KMS-11 (cell line): Measurements from ENCODE around the gene GDF7.

ENCODE experiments used
- H2AFZ ChIP-seq: fragments of 200-600 bp; sonication (generic); 2 replicates; pipeline ENCODE4 v1.6.1; 2016; ENCODE audit warnings: antibody characterized with exemption, mixed run types, low read depth
- H3K27ac ChIP-seq: fragments of 200-600 bp; sonication (generic); 2 replicates; pipeline ENCODE4 v1.6.1; 2016; ENCODE audit warnings: mild to moderate bottlenecking, mixed run types
- H3K27me3 ChIP-seq: fragments of 200-600 bp; sonication (generic); 2 replicates; pipeline ENCODE4 v1.6.1; 2017; ENCODE audit warnings: mild to moderate bottlenecking, low read depth, mixed run types, moderate library complexity; ENCODE audit not compliant: insufficient read depth
- H3K36me3 ChIP-seq: fragments of 200-600 bp; sonication (generic); 2 replicates; pipeline ENCODE4 v1.6.1; 2017; ENCODE audit warnings: mild to moderate bottlenecking, mixed run types; ENCODE audit not compliant: insufficient read depth
- H3K4me1 ChIP-seq: fragments of 200-600 bp; sonication (generic); 2 replicates; pipeline ENCODE4 v1.6.1; 2016; ENCODE audit warnings: mild to moderate bottlenecking, low read depth, mixed run types; ENCODE audit not compliant: poor library complexity, severe bottlenecking
- H3K4me2 ChIP-seq: fragments of 200-600 bp; sonication (generic); 2 replicates; pipeline ENCODE4 v1.7.0; 2016; ENCODE audit warnings: mild to moderate bottlenecking, mixed run types
- H3K4me3 ChIP-seq: fragments of 200-600 bp; sonication (generic); IDR thresholded peaks from 2 replicates; pipeline ENCODE4 v1.6.1; 2017; ENCODE audit warnings: low read depth, low read length, mixed read lengths; ENCODE audit not compliant: insufficient read depth
- H3K79me2 ChIP-seq: fragments of 200-600 bp; sonication (generic); 2 replicates; pipeline ENCODE4 v1.6.1; 2016; ENCODE audit warnings: low read depth, mixed run types; ENCODE audit not compliant: insufficient read depth
- H3K9ac ChIP-seq: fragments of 200-600 bp; sonication (generic); 2 replicates; pipeline ENCODE4 v1.6.1; 2016; ENCODE audit warnings: mild to moderate bottlenecking, mixed run types
- H4K20me1 ChIP-seq: fragments of 200-600 bp; sonication (generic); 2 replicates; pipeline ENCODE4 v1.6.1; 2016; ENCODE audit warnings: mild to moderate bottlenecking, mixed run types; ENCODE audit not compliant: insufficient read depth
- CTCF ChIP-seq: fragments of 200-600 bp; sonication (generic); conservative IDR thresholded peaks from 2 replicates; pipeline ENCODE4 v1.6.1; 2017; ENCODE audit warnings: low read depth, mild to moderate bottlenecking, antibody characterized with exemption, low read length, moderate library complexity, mixed read lengths

GDF7 gene

GRCh38 chr2:20630967-20631366 lies 36.0 kb upstream of the GDF7 start:
- no peak for TF ChIP-seq CTCF
- no peak overlapping the region for H3K9ac ChIP-seq
- H3K4me2 ChIP-seq: no peak overlapping the region
- no peak overlapping the region for H2AFZ ChIP-seq
- no peaks in the 10 kb centered on the region for H4K20me1 ChIP-seq
- no peaks in the 10 kb centered on the region for H3K4me1 ChIP-seq
- no peak overlapping the region for H3K4me3 ChIP-seq
- H3K27me3 ChIP-seq: no peaks in the 10 kb centered on the region
- no peaks in the 10 kb centered on the region for H3K79me2 ChIP-seq
- no peak overlapping the region for H3K27ac ChIP-seq
- no peaks in the 10 kb centered on the region for H3K36me3 ChIP-seq

DNA sequence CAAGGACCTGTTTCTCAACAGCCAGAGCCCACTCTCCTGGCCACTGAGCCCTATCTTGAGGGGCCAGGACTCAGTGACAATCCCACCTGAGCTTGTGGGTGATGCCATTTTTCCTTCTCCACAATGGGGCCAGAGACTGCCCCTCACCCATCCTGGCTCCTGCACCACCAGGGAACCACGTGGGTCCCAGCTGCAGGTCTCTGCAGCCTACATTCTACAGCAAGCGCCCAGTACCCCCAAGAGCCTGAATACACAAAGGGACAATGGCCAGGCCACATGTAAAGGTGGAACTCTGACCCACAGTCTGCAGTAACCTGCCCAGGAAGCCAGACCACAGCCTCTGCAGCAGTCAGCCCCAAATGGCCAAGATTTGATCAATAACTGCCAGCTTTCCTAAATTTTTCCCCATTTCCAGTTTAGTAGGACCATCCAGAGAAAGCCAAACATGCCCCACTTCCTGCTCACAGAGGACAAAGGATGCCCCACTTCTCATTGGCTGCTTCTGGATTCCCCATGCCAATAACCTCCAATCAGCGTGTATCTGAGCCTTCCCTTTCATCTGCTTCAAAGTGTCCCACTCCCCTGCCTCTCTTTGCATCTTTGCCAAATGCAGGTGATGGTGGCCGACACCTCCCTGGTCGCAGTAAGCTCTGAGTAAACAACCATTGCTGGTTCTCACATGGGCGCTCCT lies 35.2 kb upstream of the GDF7 start:
- Histone ChIP-seq H3K27ac (no peak overlapping the region), H3K27me3 (no peaks in the 10 kb centered on the region), H3K9ac (no peak overlapping the region), H3K4me1 (no peaks in the 10 kb centered on the region), H4K20me1 (no peaks in the 10 kb centered on the region), H3K4me2 (no peak overlapping the region), H3K4me3 (no peak overlapping the region), H3K36me3 (no peaks in the 10 kb centered on the region), H3K79me2 (no peaks in the 10 kb centered on the region), H2AFZ (no peak overlapping the region)
- TF ChIP-seq CTCF: no peak

GRCh38 chr2:20632446-20632990 lies 34.4 kb upstream of the GDF7 start:
- Histone ChIP-seq H3K79me2 (no peaks in the 10 kb centered on the region), H3K27me3 (no peaks in the 10 kb centered on the region), H3K4me2 (no peak overlapping the region), H3K4me3 (no peak overlapping the region), H3K9ac (no peak overlapping the region), H2AFZ (no peak overlapping the region), H4K20me1 (no peaks in the 10 kb centered on the region), H3K4me1 (no peaks in the 10 kb centered on the region), H3K36me3 (no peaks in the 10 kb centered on the region), H3K27ac (no peak overlapping the region)
- no peak for TF ChIP-seq CTCF

GRCh38 chr2:20633001-20633400 lies 33.9 kb upstream of the GDF7 start:
- Histone ChIP-seq H3K27me3 (no peaks in the 10 kb centered on the region), H3K79me2 (no peaks in the 10 kb centered on the region), H3K4me1 (no peaks in the 10 kb centered on the region), H3K9ac (no peak overlapping the region), H4K20me1 (no peaks in the 10 kb centered on the region), H2AFZ (no peak overlapping the region), H3K27ac (no peak overlapping the region), H3K36me3 (no peaks in the 10 kb centered on the region), H3K4me3 (no peak overlapping the region), H3K4me2 (no peak overlapping the region)
- no peak for TF ChIP-seq CTCF
